GM18873 (cell line): Measurements from ENCODE around the gene TMEM156.

Source experiments
- ATAC-seq: cut with Tn5 transposase; IDR thresholded peaks from one replicate; pipeline ENCODE4 v1.9.1; 2021; ENCODE audit warnings: mild to moderate bottlenecking, moderate library complexity, moderate number of reproducible peaks; ENCODE audit not compliant: unreplicated experiment, low FRiP score

The TMEM156 gene

GRCh38 chr4:38930707-38931106 lies 101.5 kb downstream of the TMEM156 start:
- no peak for ATAC-seq

GRCh38 chr4:38930204-38930603 lies 102.0 kb downstream of the TMEM156 start:
- peak; percentile 76 for ATAC-seq

GRCh38 chr4:38928974-38929373 lies 103.2 kb downstream of the TMEM156 start:
- no peak for ATAC-seq

- ATAC-seq: no peak
Measured at GRCh38 chr4:38928568-38928967, 103.6 kb downstream of the TMEM156 start.

- no peak for ATAC-seq
Measured at GRCh38 chr4:38926896-38927295, 105.3 kb downstream of the TMEM156 start.

- no peak for ATAC-seq
Measured at GRCh38 chr4:38925492-38926413, 106.5 kb downstream of the TMEM156 start.

- no peak for ATAC-seq
Measured at GRCh38 chr4:38924353-38924752, 107.9 kb downstream of the TMEM156 start.

- ATAC-seq: no peak
Measured at GRCh38 chr4:38923746-38924145, 108.5 kb downstream of the TMEM156 start.

GRCh38 chr4:38921151-38921550 lies 111.1 kb downstream of the TMEM156 start:
- ATAC-seq: no peak

- no peak for ATAC-seq
Measured at GRCh38 chr4:38920677-38921076, 111.5 kb downstream of the TMEM156 start.

- no peak for ATAC-seq
Measured at GRCh38 chr4:38920186-38920585, 112.0 kb downstream of the TMEM156 start.

GRCh38 chr4:38919494-38919893 lies 112.7 kb downstream of the TMEM156 start:
- no peak for ATAC-seq

- no peak for ATAC-seq
Measured at GRCh38 chr4:38917481-38918025, 114.7 kb downstream of the TMEM156 start.
